ENCODE measurements around the gene TC2N.

- TF ChIP-seq CTCF (conservative IDR thresholded peaks at IDR 0.05) (no peak), ZFX (IDR thresholded peaks at IDR 0.05) (no peak)
These were observed 134.9 kb downstream of the TC2N start for GRCh38 chr14:91732439-91732838.

All from C4-2B (cell line).